WTC11 (cell line): ENCODE results near the gene ESX1.

Experiments used
- CTCF ChIP-seq: fragments of 200-600 bp; IDR thresholded peaks from 2 replicates; pipeline ENCODE4 v1.8.0; 2022; ENCODE audit warnings: antibody characterized with exemption
- E2F4 ChIP-seq: sonication (generic); formaldehyde crosslinking; IDR thresholded peaks from 2 replicates; pipeline ENCODE4 v1.8.1; 2022; ENCODE audit warnings: low read depth, mild to moderate bottlenecking, moderate library complexity, missing genetic modification reagents, borderline replicate concordance
- ESRRA ChIP-seq: sonication (generic); formaldehyde crosslinking; IDR thresholded peaks from 2 replicates; pipeline ENCODE4 v1.8.1; 2022; ENCODE audit warnings: mild to moderate bottlenecking, missing genetic modification reagents, borderline replicate concordance
- GABPB1 ChIP-seq: sonication (generic); formaldehyde crosslinking; IDR thresholded peaks from 2 replicates; pipeline ENCODE4 v1.8.1; 2023; ENCODE audit warnings: mild to moderate bottlenecking, missing genetic modification reagents
- PRRX2 ChIP-seq: fragments of 250-450 bp; sonication (Bioruptor Pico); IDR thresholded peaks from 2 replicates; pipeline ENCODE4 v1.8.0; 2021; ENCODE audit warnings: mild to moderate bottlenecking
- TEAD4 ChIP-seq: sonication (generic); formaldehyde crosslinking; IDR thresholded peaks from 2 replicates; pipeline ENCODE4 v1.8.0; 2022; ENCODE audit warnings: mild to moderate bottlenecking, missing genetic modification reagents

- TF ChIP-seq GABPB1 (CRISPR knock-in tag) (no peak), E2F4 (CRISPR knock-in tag) (no peak), CTCF (no peak), TEAD4 (CRISPR knock-in tag) (no peak), PRRX2 (CRISPR knock-in tag) (no peak), ESRRA (CRISPR knock-in tag) (no peak)
These were observed 732 bp upstream of the ESX1 start for GRCh38 chrX:104255465-104255864.
